ENCODE measurements around the gene PDE8A. TPM values are rescaled to one million over a fixed set of nuclear protein-coding genes. Genes with fewer than 3 reads are reported as not detected.

Gene PDE8A
- total and polyA plus RNA-seq, 2 donors (not counting 1 experiment from before 2014, with no cell fraction given), result 17.4 to 51.1 TPM

GRCh38 chr15:85139391-85139790, 157.7 kb downstream of the PDE8A start:
- CTCF ChIA-PET, result no interaction called here
- no peak overlapping the region for H3K9ac ChIP-seq (ENCODE audit: low read length)
- H3K27ac Mint-ChIP-seq, result no peak overlapping the region
- H3K9me3 ChIP-seq (ENCODE audit: control extremely low read depth in 1 of 3, control insufficient read depth in 2 of 3, insufficient read depth in 1 of 3, low read length in 2 of 3), result no peaks in the 10 kb centered on the region
- intact Hi-C loops (cut with micrococcal nuclease), result no loop called here
- no peak overlapping the region for H3K4me3 ChIP-seq (ENCODE audit: control extremely low read depth in 1 of 5, extremely low read depth in 1 of 5, insufficient read depth in 1 of 5, low read depth in 2 of 5, low read length in 4 of 5)
- DNase-seq (no peak), ATAC-seq (ENCODE audit: low read depth) (no peak)
- no peaks in the 10 kb centered on the region for H4K20me1 ChIP-seq (ENCODE audit: control insufficient read depth, insufficient read depth, low read length, poor library complexity, severe bottlenecking)
- WGBS (ENCODE audit: insufficient coverage), result 92% methylated on average over 1 of the region's 2 CpGs
- no peak overlapping the region for H3K27ac ChIP-seq (ENCODE audit: low read length in 2 of 2)
- H3K36me3 ChIP-seq (replicated peaks in 1 of 2; ENCODE audit: control extremely low read depth in 1 of 2, control insufficient read depth in 1 of 2, extremely low read depth in 1 of 2, insufficient read depth in 2 of 2, low read length in 1 of 2), result peaks cover 0 to 29% of the 10 kb centered on the region in 2 experiments
- H2AFZ ChIP-seq (ENCODE audit: insufficient read depth, low read depth, low read length, poor library complexity, severe bottlenecking), result no peak overlapping the region
- POLR2A ChIA-PET, result no interaction called here
- TF ChIP-seq CTCF (IDR thresholded peaks at IDR 0.05) (no peak), EZH2 (IDR thresholded peaks at IDR 0.05; ENCODE audit: borderline replicate concordance, insufficient read depth, low read depth, low read length, poor library complexity, severe bottlenecking) (no peak)
- no peaks in the 10 kb centered on the region for H3K27me3 Mint-ChIP-seq
- no peaks in the 10 kb centered on the region for H3K27me3 ChIP-seq (replicated peaks in 1 of 4; ENCODE audit: control extremely low read depth in 1 of 4, control insufficient read depth in 3 of 4, insufficient read depth in 4 of 4, low read length in 3 of 4)
- no peak overlapping the region for H3K4me2 ChIP-seq (replicated peaks; ENCODE audit: low read depth, low read length, poor library complexity, severe bottlenecking)
- H3K9me3 Mint-ChIP-seq (ENCODE audit: insufficient read depth), result no peaks in the 10 kb centered on the region
- no peaks in the 10 kb centered on the region for H3K4me1 ChIP-seq (ENCODE audit: control insufficient read depth in 2 of 2, insufficient read depth in 2 of 2, low read length in 2 of 2)
- no peaks in the 10 kb centered on the region for H3K79me2 ChIP-seq (ENCODE audit: control insufficient read depth, insufficient read depth, low read length)
- no peak overlapping the region for H3K4me3 Mint-ChIP-seq
- H3K4me1 Mint-ChIP-seq, result no peaks in the 10 kb centered on the region

GRCh38 chr15:85141726-85142125, 160.1 kb downstream of the PDE8A start:
- no peaks in the 10 kb centered on the region for H3K9me3 Mint-ChIP-seq (ENCODE audit: insufficient read depth)
- intact Hi-C loops (cut with micrococcal nuclease), result no loop called here
- Histone ChIP-seq H3K4me2 (replicated peaks; ENCODE audit: low read depth, low read length, poor library complexity, severe bottlenecking) (no peak overlapping the region), H3K4me3 (ENCODE audit: control extremely low read depth in 1 of 5, extremely low read depth in 1 of 5, insufficient read depth in 1 of 5, low read depth in 2 of 5, low read length in 4 of 5) (no peak overlapping the region), H4K20me1 (ENCODE audit: control insufficient read depth, insufficient read depth, low read length, poor library complexity, severe bottlenecking) (no peaks in the 10 kb centered on the region), H2AFZ (ENCODE audit: insufficient read depth, low read depth, low read length, poor library complexity, severe bottlenecking) (no peak overlapping the region), H3K4me1 (ENCODE audit: control insufficient read depth in 2 of 2, insufficient read depth in 2 of 2, low read length in 2 of 2) (no peaks in the 10 kb centered on the region), H3K36me3 (replicated peaks in 1 of 2; ENCODE audit: control extremely low read depth in 1 of 2, control insufficient read depth in 1 of 2, extremely low read depth in 1 of 2, insufficient read depth in 2 of 2, low read length in 1 of 2) (peaks cover 0 to 19% of the 10 kb centered on the region in 2 experiments), H3K9me3 (ENCODE audit: control extremely low read depth in 1 of 3, control insufficient read depth in 2 of 3, insufficient read depth in 1 of 3, low read length in 2 of 3) (no peaks in the 10 kb centered on the region), H3K9ac (ENCODE audit: low read length) (no peak overlapping the region), H3K27ac (ENCODE audit: low read length in 2 of 2) (no peak overlapping the region), H3K27me3 (replicated peaks in 1 of 4; ENCODE audit: control extremely low read depth in 1 of 4, control insufficient read depth in 3 of 4, insufficient read depth in 4 of 4, low read length in 3 of 4) (no peaks in the 10 kb centered on the region), H3K79me2 (ENCODE audit: control insufficient read depth, insufficient read depth, low read length) (no peaks in the 10 kb centered on the region)
- H3K27ac Mint-ChIP-seq, result no peak overlapping the region
- H3K27me3 Mint-ChIP-seq, result peaks cover 5% of the 10 kb centered on the region
- CTCF ChIA-PET, result interaction anchor here (0.8 kb wide), 1 partner anchor 27 kb away, joined by 3 read pairs; no protein-coding TSS in a partner anchor
- no peak for ATAC-seq (ENCODE audit: low read depth)
- H3K4me1 Mint-ChIP-seq, result no peaks in the 10 kb centered on the region
- H3K4me3 Mint-ChIP-seq, result no peak overlapping the region
- 81% methylated on average over 2 of the region's 2 CpGs for WGBS (ENCODE audit: insufficient coverage)
- DNase-seq, result no peak
- POLR2A ChIA-PET, result no interaction called here
- TF ChIP-seq EZH2 (IDR thresholded peaks at IDR 0.05; ENCODE audit: borderline replicate concordance, insufficient read depth, low read depth, low read length, poor library complexity, severe bottlenecking) (no peak), CTCF (IDR thresholded peaks at IDR 0.05) (no peak)

All from B cell (primary cell).